ENCODE data around the gene PLEKHN1.
A peak's percentile ranks its signal among the peaks of the same experiment; 100 is the strongest.
"Not testable (repeated sequence)": the region's sequence is repeated elsewhere in the genome, so short reads cannot be mapped to it uniquely, and the experiment has no call there.

The PLEKHN1 gene

DNA sequence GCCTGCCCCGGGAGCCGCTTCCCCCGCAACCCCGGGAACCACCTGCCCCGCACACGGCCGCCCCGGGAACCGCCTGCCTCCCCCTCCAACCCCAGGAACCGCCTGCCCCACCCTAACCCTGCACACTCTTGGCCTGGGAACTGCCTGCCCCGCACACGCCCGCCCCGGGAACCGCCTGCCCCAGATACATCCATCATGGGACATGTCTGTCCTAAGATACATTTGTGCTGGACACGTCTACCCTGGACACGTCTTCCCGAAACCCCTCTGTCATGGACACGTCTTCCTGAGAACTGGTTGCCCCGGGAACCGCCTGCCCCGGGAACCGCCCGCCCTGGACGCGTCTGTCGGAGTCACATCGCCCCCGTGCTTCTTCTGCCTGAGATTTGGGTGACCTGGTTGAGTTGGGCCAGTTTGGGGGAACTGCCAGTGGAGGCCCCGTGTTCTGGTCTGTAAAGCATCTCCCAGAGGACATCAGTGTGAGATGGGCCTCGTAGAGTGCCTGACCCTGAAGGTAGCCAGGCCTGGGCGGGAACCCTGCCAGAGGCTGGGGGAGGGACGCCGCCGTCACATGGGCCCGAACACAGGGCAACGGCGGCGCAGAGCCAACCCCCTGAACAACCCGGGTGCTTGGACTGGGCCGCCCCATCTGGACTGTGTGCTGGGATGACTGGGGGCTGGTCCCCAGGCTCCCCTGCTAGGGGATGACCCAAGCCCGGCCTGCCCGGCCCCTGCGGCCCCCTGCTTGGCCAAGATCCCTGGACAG, 12.0 kb downstream of the PLEKHN1 start:
- DNase-seq = no peak

DNA sequence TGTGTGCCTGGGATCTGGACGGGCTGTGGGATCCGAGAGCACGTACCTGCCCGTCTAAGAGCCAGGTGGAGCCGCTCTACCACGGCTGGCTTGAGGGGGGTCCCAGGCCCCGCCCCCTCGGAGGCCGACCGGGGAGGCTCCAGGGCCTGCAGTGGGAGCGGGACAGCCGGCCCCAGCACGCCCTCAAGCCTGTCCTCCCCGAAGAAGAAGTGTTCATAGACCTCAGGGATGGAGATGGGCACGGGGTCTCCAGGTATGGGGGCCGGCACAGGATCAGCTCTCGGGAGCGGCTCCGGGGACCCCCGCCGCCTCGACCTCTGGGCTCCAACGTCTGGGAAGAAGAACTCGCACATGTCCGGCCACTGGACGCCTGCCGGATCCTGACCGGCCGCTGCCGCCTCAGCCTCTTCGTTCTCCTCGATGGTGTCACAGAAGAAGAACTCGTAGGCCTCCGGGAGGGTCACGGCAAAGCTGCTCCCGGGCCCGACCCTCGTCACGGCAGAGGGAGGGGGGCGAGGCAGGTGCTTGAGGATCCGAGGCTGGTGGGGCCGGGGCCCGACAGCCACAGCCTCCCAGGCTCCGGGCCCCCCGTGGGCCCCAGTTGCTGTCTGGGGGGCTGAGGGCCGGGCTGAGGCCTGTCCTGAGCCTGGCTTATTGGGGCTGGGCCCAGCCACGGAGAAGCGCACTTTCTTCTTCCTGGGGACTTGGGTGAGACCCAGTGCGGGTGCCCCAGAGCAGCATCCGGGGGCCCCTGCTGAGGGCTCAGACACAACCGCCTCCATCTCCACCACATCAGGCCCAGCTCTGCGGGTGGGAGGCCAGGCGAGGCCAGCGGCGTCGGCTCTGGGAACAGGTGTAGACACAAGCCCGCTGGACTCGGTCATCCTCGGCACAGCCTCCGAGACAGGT, 12.8 kb downstream of the PLEKHN1 start:
- DNase-seq = no peak

DNA sequence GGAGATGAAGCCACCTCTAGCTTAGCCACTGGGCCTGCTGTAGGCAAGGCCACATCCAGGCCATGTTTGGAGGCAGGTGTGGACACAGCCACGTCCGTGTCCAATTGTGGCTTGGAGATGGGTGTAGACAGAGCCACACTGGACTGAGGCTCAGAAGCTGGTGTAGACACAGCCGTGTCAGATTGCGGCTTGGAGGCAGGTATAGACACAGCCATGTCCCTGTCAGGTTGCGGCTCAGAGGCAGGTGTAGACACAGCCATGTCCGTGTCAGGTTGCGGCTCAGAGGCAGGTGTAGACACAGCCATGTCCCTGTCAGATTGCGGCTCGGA, 13.4 kb downstream of the PLEKHN1 start:
- no peak for DNase-seq

GRCh38 chr1:980137-980571, 13.9 kb downstream of the PLEKHN1 start:
- no peak for DNase-seq

DNA sequence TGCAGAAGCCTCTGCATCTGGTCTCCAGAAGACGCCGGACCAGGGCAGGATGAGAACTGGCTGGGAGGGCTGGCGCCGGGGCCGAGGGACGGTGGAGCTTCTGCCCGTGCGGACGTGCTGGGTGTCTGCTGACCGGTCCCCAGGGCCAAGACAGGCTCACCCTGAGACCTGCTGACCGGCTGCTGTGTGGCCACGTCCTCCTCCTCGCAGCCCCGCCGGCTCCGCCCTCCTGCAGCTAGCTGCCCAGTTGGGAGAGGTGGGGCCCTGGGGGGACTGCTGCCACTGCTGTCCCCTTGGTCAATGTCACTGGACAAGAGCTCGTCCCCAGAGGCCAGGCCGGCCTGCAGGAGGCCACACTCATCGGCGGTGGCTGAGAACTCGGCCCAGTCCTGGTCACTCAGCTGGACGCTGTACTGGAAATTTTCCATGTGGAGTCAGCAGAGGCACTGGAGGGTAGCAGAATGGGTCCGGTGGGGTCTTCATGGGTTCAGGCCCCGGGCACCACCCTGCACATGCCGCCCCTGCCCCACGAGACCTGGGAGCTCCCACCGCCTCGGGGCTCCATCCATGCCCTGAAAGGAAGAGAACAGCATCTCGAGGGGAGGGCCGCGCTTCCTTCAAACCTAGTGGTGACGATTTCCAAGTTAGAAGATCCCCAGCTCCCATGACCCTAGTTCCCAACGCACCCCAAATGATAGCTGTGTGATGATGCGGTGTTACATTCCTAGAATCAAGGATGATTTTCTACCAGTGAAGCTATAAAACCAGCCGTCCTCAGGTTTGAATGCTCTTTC, 14.5 kb downstream of the PLEKHN1 start:
- DNase-seq = no peak

- no peak for DNase-seq
These were observed 15.2 kb downstream of the PLEKHN1 start for GRCh38 chr1:981491-981954.

GRCh38 chr1:981955-982558, 15.8 kb downstream of the PLEKHN1 start, which contains the start of gene PERM1:
PERM1 (minus strand) TSS chr1:982093; CDS start chr1:981029, 1,064 bp downstream.
- no peak for DNase-seq

GRCh38 chr1:982765-983436, 16.6 kb downstream of the PLEKHN1 start:
- no peak for DNase-seq

DNA sequence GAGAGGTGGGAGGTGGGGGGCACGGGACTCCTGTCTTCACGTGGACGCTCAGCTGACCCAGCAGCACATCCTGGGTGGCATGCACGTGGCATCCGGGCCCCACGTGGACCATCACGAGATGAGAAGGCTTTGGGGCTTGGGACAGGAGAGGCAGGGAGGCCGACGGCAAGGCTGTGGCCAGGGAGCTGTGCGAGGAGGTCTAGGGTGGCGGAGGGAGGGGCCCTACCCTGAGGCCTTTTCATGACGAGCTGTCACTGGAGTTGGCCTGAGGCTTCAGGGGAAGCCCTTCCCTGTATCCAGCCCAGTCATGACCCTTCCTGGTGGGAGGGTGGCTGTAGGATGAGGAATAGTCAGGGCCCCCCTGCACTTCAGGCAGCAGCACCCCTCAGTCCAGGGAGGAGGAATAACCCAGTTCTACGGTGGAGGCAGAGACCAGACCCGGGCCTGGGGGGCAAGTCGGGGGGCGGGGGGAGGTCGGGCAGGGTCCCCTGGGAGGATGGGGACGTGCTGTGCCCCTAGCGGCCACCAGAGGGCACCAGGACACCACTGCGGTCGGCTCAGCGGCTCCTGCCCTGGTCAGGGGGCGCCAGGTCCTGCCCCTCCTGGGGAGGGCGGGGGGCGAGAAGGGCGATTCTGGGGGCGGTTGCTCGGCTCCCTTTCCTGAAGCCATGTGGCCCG, 17.7 kb downstream of the PLEKHN1 start:
- peak; percentile 50 for DNase-seq

DNA sequence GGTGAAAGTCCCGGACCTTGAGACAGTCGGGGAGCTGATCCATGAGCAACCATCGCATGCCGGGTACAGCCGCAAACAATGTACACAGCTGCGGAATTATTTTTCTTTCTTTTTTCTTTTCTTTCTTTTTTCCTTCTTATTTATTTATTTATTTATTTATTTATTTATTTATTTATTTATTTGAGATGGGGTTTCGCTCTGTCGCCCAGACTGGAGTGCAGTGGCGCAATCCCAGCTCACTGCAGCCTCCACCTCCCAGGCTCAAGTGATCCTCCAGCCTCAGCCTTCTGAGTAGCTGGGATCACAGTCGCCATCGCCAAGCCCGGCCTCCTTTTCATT, 18.2 kb downstream of the PLEKHN1 start:
- DNase-seq = no peak

DNA sequence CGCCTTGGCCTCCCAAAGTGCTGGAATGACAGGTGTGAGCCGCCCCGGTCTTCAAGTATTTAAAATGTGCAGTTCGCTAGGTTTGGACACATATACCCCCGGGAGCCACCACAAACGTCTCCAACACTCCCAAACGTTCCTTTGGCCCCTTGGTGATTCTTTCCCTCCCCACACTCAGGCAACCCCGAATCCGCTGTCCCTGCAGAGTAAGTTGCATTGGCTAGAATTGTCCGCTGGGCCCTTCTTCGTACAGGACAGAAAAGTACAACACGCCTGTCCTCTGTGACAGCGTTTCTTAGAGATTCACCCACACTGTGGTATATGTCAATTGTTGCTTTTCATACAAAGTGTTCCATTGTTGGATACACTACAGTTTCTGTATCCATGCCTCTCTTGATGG, 18.8 kb downstream of the PLEKHN1 start:
- no peak for DNase-seq

GRCh38 chr1:988061-988460, 21.8 kb downstream of the PLEKHN1 start:
- not testable (repeated sequence) for DNase-seq

- DNase-seq = not testable (repeated sequence)
These were observed 25.0 kb downstream of the PLEKHN1 start for GRCh38 chr1:991275-991674.

DNA sequence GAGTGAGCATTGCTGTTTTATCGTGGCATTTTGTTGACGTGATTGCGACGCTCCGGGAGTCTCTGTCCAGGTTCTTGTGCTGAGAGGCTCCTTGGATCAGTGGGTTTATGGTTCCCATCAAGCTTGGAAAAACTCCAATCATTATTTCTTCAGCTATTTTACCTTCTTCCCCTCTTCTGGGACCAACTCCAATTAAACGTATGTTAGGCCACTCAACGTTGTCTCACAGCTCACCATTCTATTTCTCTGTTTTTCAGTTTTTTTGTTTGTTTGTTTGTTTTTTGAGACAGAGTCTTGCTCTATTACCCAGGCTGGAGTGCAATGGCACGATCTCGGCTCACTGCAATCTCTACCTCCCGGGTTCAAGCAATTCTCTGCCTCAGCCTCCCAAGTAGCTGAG, 25.6 kb downstream of the PLEKHN1 start:
- DNase-seq = no peak

- no peak for DNase-seq
These were observed 26.1 kb downstream of the PLEKHN1 start for GRCh38 chr1:992362-992761.

DNA sequence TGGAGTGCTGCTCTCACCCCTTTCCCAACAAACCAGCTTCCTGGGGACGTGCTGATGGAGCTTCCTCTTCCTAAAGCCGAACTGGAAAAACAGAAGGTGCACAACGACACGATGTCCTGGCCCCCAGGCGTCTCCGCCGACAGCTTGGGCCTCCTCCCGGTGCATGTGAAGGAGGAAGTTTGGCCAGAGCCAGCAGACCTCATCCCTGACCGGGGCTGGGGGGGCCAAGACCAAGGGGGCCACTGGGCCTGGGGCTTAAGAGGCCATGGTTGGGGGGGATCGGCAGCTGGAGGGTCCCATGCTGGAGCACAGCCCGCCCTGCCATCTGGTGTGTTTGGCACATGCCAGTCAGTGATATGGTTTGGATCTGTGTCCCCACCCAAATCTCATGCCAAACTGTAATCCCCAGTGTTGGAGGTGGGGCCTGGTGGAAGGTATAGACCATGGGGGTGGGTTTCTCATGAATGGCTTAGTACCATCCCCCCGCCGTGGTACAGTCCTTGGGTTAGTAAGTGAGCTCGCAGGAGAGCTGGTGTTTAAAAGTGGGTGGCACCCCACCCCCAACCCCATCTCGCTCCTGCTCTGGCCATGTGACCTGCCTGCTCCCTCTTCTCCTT, 27.2 kb downstream of the PLEKHN1 start:
- DNase-seq = peak; percentile 21

DNA sequence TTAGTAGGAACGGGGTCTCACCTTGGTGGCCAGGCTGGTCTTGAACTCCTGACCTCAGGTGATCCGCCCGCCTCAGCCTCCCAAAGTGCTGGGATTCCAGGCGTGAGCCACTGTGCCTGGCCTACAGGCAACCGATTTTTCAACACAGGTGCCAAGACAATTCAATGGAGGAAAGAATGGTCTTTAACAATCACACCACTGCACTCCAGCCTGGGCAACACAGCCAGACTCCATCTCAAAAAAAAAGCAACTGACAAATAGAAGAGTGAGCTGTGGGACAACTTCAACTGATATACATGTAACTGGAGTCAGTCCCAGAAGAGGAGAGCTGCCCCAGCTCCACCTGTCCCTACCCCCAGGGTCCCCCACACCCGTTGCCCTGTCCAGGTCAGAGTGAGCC, 28.3 kb downstream of the PLEKHN1 start:
- DNase-seq = peak; percentile 22

- peak; percentile 28 for DNase-seq
These were observed 29.7 kb downstream of the PLEKHN1 start for GRCh38 chr1:995665-996633.

- peak; percentile 27 for DNase-seq
These were observed 30.8 kb downstream of the PLEKHN1 start for GRCh38 chr1:996851-997712.

Measured in suppressor macrophage treated with lipopolysaccharide for 4 hours (primary cell).